Measurements from ENCODE around the gene ATP11B.

ATP11B gene

GRCh38 chr3:182909318-182910040 lies 116.2 kb downstream of the ATP11B start:
- no peak for DNase-seq (ENCODE audit: low read depth, low spot score)

- no peak for DNase-seq (ENCODE audit: low read depth, low spot score)
These were observed 117.9 kb downstream of the ATP11B start for GRCh38 chr3:182910936-182911781.

GRCh38 chr3:182911782-182912111 lies 118.4 kb downstream of the ATP11B start:
- DNase-seq (ENCODE audit: low read depth, low spot score): no peak

GRCh38 chr3:182912474-182912873 lies 119.2 kb downstream of the ATP11B start:
- no peak for DNase-seq (ENCODE audit: low read depth, low spot score)

GRCh38 chr3:182913889-182914288 lies 120.6 kb downstream of the ATP11B start:
- DNase-seq (ENCODE audit: low read depth, low spot score): no peak

GRCh38 chr3:182914341-182914740 lies 121.0 kb downstream of the ATP11B start:
- no peak for DNase-seq (ENCODE audit: low read depth, low spot score)

GRCh38 chr3:182917134-182917533 lies 123.8 kb downstream of the ATP11B start:
- DNase-seq (ENCODE audit: low read depth, low spot score): no peak

- no peak for DNase-seq (ENCODE audit: low read depth, low spot score)
These were observed 126.6 kb downstream of the ATP11B start for GRCh38 chr3:182919866-182920357.

- no peak for DNase-seq (ENCODE audit: low read depth, low spot score)
These were observed 127.3 kb downstream of the ATP11B start for GRCh38 chr3:182920515-182921084.

- DNase-seq (ENCODE audit: low read depth, low spot score): no peak
These were observed 128.5 kb downstream of the ATP11B start for GRCh38 chr3:182921665-182922355.

- no peak for DNase-seq (ENCODE audit: low read depth, low spot score)
These were observed 132.1 kb downstream of the ATP11B start for GRCh38 chr3:182925330-182925943.

GRCh38 chr3:182925944-182926337 lies 132.6 kb downstream of the ATP11B start:
- no peak for DNase-seq (ENCODE audit: low read depth, low spot score)

- no peak for DNase-seq (ENCODE audit: low read depth, low spot score)
These were observed 142.5 kb downstream of the ATP11B start for GRCh38 chr3:182935803-182936202.

- DNase-seq (ENCODE audit: low read depth, low spot score): no peak
These were observed 143.1 kb downstream of the ATP11B start for GRCh38 chr3:182936239-182936917.

- no peak for DNase-seq (ENCODE audit: low read depth, low spot score)
These were observed 143.6 kb downstream of the ATP11B start for GRCh38 chr3:182936918-182937285.

- DNase-seq (ENCODE audit: low read depth, low spot score): no peak
These were observed 144.2 kb downstream of the ATP11B start for GRCh38 chr3:182937293-182938051.

- DNase-seq (ENCODE audit: low read depth, low spot score): no peak
These were observed 147.0 kb downstream of the ATP11B start for GRCh38 chr3:182940266-182940808.

GRCh38 chr3:182941719-182942118 lies 148.4 kb downstream of the ATP11B start:
- DNase-seq (ENCODE audit: low read depth, low spot score): no peak

- DNase-seq (ENCODE audit: low read depth, low spot score): no peak
These were observed 154.6 kb downstream of the ATP11B start for GRCh38 chr3:182947888-182948287.

- DNase-seq (ENCODE audit: low read depth, low spot score): no peak
These were observed 155.0 kb downstream of the ATP11B start for GRCh38 chr3:182948305-182948704.
